Activated naive CD8-positive, alpha-beta T cell (primary cell): ENCODE data around the gene ALAD.
"Not testable (repeated sequence)": the region's sequence is repeated elsewhere in the genome, so short reads cannot be mapped to it uniquely, and the experiment has no call there.

ENCODE experiments used
- H3K27ac Mint-ChIP-seq: one replicate; pipeline ENCODE4 v1.8.0; 2021; ENCODE audit warnings: mixed read lengths
- H3K27me3 Mint-ChIP-seq: one replicate; pipeline ENCODE4 v1.8.0; 2021; ENCODE audit warnings: mixed read lengths
- H3K36me3 Mint-ChIP-seq: one replicate; pipeline ENCODE4 v1.8.0; 2021; ENCODE audit warnings: mixed read lengths
- H3K4me1 Mint-ChIP-seq: one replicate; pipeline ENCODE4 v1.8.0; 2021; ENCODE audit warnings: low read depth, mixed read lengths
- H3K4me3 Mint-ChIP-seq: one replicate; pipeline ENCODE4 v1.8.0; 2021; ENCODE audit warnings: mild to moderate bottlenecking, mixed read lengths
- H3K9me3 Mint-ChIP-seq: one replicate; pipeline ENCODE4 v1.8.0; 2021; ENCODE audit warnings: low read depth, mixed read lengths

Gene ALAD

DNA sequence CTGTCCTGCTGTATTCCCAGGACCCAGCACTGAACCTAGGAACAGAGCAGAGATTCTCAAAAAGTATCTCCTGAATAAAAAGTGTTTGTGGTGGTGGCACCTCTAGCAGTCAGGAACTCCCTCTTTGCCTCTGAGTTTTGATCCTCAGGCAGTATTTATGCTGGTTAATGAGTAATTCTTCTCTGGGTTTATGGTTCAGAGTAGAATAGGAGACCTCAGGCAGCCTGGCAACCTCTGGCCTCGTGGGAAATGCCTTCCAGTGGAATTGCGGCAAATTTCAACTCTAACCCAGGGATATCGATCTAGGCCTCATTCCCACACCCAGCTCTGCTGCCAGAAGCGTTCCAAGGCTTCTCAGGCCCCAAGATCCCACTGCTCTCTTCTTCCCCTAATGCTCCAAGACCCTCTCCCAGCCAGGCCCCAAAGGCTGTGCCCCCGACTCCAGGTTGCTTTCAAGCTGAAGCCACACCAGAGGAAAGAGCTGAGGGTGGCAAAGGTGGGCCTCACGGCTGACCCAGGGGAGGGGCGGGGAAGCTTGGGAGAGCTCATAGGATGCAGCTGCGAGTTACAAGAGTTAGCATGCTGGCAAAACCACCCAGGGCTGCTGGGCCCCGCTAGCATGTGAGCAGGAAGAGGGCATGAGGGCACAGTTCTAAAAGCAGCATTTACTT, 13.4 kb downstream of the ALAD start:
- Mint-ChIP-seq H3K4me1 (no peaks in the 10 kb centered on the region), H3K27ac (peak overlapping the region; percentile 13), H3K27me3 (no peaks in the 10 kb centered on the region), H3K36me3 (peaks cover 8% of the 10 kb centered on the region), H3K4me3 (no peak overlapping the region), H3K9me3 (no peaks in the 10 kb centered on the region)

DNA sequence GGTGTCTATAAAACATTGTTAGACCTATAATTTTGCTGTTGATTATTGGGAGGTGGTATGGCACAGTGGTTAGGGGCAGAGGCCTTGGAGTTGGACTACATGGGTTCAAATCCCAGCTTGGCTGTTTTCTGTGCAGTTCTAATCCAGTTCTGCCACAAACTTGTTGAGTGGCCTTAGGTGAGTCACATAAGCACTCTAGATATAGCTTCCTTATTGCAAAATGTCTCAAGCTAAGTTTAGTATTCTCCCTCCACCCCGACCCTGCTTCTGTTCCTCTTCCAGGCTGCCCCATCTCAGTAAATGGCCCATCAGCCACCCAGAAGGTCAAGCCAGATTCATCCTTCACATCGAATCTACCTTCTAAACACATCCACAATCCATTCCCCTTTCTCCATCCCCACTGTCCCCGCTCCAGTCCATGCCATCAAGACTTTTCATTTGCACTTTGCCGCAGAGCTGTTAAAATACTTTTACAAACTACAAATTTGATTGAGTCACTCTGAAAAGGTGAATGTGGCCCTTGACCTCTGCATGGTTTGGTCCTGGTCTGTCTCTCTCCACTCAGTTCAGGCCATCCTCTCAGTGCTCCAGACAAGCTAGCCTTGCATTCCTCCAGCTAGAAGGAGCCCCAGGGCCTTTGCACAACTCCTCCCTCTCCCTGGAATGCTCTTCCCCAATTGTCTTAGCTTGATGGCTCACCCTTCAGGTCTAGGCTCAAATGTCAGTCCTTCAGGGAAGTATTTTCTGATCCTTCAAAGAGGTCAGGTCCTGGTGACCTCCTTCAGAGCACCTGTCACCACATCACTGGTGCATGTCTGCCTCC, 14.3 kb downstream of the ALAD start:
- no peaks in the 10 kb centered on the region for H3K9me3 Mint-ChIP-seq
- H3K4me3 Mint-ChIP-seq: no peak overlapping the region
- H3K36me3 Mint-ChIP-seq: peaks cover 8% of the 10 kb centered on the region
- H3K27me3 Mint-ChIP-seq: no peaks in the 10 kb centered on the region
- H3K27ac Mint-ChIP-seq: no peak overlapping the region
- no peaks in the 10 kb centered on the region for H3K4me1 Mint-ChIP-seq

DNA sequence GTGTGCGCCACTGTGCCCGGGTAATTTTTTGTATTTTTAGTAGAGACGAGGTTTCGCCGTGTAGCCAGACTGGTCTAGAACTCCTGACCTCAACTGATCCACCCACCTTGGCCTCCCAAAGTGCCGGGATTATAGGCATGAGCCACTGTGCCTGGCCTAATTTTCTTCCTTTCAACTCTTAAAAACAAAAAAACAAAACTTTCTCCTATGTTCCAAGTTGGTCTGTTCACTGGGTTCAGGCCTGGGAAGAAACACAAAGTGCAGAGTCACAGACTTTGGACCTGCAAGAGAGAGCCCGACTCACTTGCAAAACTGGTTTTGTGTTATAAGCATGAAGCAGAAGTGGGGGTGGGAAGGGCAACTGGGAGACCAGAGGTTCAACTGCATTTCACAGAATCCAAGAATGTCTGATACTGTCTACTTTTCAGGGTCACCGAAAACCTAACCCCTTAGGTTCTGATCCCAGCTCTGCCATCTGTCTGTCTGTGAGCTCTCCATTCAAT, 19.1 kb downstream of the ALAD start:
- H3K36me3 Mint-ChIP-seq: peaks cover 4% of the 10 kb centered on the region
- H3K4me1 Mint-ChIP-seq: no peaks in the 10 kb centered on the region
- H3K27ac Mint-ChIP-seq: no peak overlapping the region
- no peak overlapping the region for H3K4me3 Mint-ChIP-seq
- no peaks in the 10 kb centered on the region for H3K27me3 Mint-ChIP-seq
- no peaks in the 10 kb centered on the region for H3K9me3 Mint-ChIP-seq

DNA sequence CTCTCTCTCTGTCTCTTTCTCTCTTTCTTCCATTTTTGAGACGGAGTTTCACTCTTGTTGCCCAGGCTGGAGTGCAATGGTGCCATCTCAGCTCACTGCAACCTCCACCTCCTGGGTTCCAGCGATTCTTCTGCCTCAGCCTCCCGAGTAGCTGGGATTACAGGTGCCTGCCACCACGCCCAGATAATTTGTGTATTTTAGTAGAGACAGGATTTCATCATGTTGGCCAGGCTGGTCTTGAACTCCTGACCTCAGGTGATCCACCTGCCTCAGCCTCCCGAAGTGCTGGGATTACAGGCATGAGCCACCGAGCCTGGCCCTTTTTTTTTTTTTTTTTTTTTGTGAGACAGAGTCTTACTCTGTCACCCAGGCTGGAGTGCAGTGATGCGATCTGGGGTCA, 19.6 kb downstream of the ALAD start:
- not testable (repeated sequence) for H3K4me3 Mint-ChIP-seq, H3K27me3 Mint-ChIP-seq, H3K36me3 Mint-ChIP-seq, H3K4me1 Mint-ChIP-seq, H3K9me3 Mint-ChIP-seq, H3K27ac Mint-ChIP-seq

DNA sequence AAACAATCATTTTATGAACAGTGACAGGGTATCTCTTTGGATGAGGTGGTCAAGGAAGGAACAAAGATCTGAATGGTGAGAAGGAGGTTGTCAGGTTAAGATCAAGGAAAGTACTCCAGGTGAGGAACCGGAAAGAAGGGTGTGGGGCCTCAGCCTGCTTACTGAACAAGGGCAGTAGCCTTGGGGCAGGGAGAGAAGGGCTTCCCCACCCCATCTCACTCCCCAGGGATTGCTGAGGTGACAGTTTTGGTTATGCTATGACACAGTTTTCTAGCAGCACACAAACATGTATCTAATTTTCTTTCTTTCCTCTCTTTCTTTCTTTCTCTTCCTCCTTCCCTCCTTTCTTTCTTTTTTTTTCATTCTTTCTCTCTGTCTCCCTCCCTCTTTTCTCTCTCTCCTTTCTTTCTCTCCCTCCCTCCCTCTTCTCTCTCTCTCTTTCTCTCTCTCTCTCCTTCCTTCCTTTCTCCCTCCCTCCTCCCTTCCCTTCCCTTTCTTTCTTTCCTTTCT, 20.2 kb downstream of the ALAD start:
- Mint-ChIP-seq H3K27ac (no peak overlapping the region), H3K4me3 (no peak overlapping the region), H3K27me3 (no peaks in the 10 kb centered on the region), H3K9me3 (no peaks in the 10 kb centered on the region), H3K36me3 (peaks cover 2% of the 10 kb centered on the region), H3K4me1 (no peaks in the 10 kb centered on the region)

DNA sequence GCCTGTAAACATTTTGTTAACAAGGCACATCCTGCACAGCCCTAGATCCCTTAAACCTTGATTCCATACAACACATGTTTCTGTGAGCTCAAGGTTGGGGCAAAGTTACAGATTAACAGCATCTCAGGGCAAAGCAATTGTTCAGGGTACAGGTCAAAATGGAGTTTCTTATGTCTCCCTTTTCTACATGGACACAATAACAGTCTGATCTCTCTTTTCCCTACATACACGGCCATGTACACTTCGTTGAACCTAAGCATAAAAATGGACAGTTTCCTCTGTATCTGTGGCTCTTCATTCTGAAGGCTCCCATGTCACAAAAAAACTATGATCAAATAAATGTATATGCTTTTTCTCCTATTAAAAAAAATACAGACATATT, 21.3 kb downstream of the ALAD start:
- H3K4me1 Mint-ChIP-seq: peaks cover 10% of the 10 kb centered on the region
- H3K36me3 Mint-ChIP-seq, H3K4me3 Mint-ChIP-seq, H3K9me3 Mint-ChIP-seq, H3K27ac Mint-ChIP-seq, H3K27me3 Mint-ChIP-seq: not testable (repeated sequence)

DNA sequence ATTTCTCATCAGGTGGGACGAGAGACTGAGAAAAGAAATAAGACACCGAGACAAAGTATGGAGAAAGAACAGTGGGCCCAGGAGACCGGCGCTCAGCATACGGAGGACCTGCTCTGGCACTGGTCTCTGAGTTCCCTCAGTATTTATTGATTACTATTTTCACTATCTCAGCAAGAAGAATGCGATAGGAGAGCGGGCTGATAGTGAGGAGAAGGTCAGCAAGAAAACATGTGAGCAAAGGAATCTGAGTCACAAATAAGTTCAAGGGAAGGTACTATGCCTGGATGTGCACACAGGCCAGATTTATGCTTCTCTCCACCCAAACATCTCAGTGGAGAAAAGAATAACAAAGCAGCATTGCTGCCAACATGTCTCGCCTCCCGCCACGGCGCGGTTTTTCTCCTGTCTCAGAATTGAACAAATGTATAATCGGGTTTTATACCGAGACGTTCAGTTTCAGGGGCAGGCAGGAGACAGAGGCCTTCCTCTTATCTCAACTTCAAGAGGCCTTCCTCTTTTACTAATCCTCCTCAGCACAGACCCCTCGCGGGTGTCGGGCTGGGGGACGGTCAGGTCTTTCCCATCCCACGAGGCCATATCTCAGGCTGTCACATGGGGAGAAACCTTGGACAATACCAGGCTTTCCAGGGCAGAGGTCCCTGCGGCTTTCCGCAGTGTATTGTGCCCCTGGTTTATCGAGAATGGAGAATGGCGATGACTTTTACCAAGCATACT, 21.8 kb downstream of the ALAD start:
- not testable (repeated sequence) for H3K27ac Mint-ChIP-seq, H3K36me3 Mint-ChIP-seq, H3K4me3 Mint-ChIP-seq, H3K27me3 Mint-ChIP-seq, H3K9me3 Mint-ChIP-seq
- peaks cover 14% of the 10 kb centered on the region for H3K4me1 Mint-ChIP-seq

DNA sequence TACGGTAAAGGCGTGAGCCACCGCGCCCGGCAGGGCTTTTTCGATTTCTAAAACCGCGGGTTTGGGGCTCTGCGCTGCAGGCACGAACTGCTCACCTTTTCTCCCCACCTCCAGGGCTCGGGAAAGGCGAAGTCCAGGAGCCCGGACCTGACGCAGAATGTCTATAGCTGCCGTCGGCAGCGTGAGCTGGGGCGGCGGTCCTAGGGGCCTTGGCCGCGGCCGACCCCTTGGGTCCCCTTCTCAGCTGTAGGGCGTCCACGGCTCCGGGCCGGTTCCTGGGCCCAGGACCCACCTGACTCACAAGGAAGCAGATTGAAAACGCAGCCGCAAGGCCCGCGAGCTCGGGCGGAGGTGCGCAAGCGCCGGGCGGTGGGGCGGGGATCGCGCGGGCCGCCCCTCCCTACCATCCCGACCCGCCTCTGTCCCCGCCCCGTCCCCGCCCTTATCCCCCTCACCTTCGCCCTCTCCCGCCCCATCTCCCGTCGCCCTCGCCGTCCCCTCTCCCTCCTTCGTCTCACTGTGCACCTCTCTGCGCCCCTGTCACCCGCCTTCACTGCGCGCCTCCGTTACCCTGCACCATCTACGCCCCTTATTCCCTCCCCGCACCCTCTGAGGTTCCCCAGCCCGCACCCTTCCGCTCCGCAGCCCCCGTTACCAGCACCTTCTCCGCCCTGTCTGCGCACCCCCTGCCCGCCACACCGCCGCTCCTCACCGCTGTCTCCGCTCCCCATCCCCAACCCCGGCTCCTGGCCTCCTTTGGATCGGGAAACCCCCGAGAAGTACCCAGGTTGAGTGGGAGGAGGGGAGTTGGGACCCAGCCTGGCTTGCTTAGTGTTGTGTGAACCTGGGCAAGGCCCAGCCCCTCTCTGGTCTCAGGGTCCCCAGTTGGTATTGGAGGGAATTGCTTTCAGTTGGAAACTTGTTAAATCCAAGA, 24.2 kb downstream of the ALAD start, which contains the start of gene HDHD3:
Gene HDHD3 (minus strand): TSS at position 353 of the 934 bp plus-strand sequence. CDS start 2,632 bp downstream, outside the sequence.
- H3K4me3 Mint-ChIP-seq: peak within 1 kb of the TSS; percentile 89
- H3K27ac Mint-ChIP-seq: peak within 1 kb of the TSS; percentile 86
- H3K9me3 Mint-ChIP-seq: no peaks in the 10 kb centered on the region
- peaks cover 3% of the 10 kb centered on the region for H3K36me3 Mint-ChIP-seq
- no peaks in the 10 kb centered on the region for H3K27me3 Mint-ChIP-seq
- H3K4me1 Mint-ChIP-seq: peaks cover 14% of the 10 kb centered on the region

DNA sequence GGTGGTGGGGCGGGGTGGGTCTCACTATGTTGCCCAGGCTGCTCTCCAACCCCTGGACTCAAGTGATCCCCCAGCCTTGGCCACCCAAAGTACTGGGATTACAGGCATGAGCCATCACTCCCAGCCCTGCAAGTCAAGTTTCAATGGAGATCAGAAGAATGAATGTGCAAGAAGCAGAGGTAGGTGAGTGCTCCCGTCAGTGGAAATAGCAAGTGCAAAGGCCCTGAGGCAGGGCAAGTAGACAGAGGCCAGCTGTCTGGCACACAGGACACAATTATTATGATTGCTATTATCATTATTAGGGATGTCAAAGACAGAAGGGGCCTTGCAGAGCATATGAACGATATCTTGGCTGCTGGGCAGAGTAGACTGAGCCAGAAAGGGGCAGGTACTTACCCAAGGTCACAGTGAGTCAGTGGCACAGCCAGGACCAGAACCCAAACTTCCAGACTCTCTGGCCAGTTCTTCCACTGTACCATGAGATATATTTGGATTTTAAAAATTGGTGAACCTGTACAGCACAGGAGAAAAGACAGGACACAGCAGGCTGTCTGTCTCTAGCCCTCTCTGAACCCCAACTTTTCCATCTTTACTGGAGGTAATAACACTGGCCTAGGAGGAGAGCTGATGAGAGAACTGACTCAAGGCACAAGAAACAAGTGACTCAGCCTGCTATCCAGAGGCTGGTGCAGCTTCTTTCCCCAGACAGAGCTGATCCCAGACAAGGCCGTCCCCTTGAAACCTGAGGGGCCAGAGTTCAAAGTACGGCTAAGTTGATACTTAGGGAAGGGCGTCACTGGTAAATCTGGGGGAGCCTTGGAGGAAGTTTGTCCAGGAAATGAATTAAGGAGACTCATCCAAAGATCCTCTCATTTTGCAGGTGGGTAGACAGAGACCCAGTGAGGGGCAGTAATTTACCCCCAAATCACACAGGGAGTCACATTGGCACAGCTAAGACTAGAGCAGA, 25.7 kb downstream of the ALAD start:
- Mint-ChIP-seq H3K4me3 (peak overlapping the region; percentile 89), H3K27me3 (no peaks in the 10 kb centered on the region), H3K4me1 (peaks cover 14% of the 10 kb centered on the region), H3K9me3 (no peaks in the 10 kb centered on the region), H3K27ac (peak overlapping the region; percentile 86), H3K36me3 (peaks cover 3% of the 10 kb centered on the region)

DNA sequence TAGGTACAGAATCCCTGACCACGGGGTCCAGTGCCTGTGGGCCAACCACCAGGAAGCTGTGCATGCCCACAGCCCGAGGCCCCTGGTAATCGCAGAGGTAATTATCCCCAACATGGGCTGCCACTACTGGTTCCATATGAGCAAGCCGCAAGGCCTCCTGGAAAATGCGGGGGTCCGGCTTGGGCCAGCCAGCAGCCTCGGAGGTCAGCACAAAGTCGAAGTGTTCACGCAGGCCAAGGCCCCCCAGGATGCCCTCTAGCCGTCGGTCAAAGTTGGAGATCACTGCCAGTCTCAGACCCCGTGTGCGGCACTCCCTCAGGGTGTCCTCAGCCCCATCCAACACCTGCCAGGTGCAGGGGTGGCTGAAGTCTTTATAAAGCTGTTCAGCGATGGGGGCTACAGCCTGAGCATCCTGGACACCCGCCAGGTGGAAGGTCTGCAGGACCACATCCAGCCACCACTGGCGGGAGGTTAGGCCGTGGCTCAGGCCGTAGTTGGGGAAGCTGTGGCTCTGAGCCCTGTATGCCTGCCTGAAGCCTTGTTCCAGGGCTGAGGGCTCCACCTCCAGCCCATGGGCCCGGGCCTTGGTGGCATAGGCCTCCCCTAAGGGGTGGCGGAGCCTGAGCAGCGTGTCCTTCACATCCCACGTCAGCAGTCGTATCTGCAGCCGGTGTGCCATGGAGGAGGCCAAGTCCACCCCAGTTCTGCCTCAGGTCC, 27.2 kb downstream of the ALAD start:
- Mint-ChIP-seq H3K9me3 (no peaks in the 10 kb centered on the region), H3K4me3 (no peak overlapping the region), H3K36me3 (peaks cover 3% of the 10 kb centered on the region), H3K27ac (no peak overlapping the region), H3K27me3 (no peaks in the 10 kb centered on the region), H3K4me1 (peaks cover 14% of the 10 kb centered on the region)

DNA sequence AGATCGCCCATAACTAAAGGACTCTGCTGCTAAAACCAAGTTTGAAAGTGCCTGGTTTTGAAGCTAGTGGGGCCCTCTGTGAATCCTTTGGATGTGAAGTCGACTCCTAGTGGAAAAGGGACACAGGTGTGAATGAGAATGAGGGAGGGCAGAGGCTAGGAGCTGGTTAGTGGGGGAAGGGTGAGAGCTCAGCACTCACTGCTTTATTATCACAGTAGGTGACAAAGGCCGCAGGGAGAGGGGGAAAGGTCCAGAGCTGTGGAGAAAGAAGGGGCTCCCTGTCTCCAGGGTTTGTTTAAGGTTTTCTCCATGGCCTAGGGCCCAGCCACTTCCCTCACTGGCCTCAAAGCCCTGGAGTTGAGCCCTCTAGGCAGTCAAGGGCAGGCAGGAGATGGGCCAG, 27.8 kb downstream of the ALAD start:
- Mint-ChIP-seq H3K4me1 (peaks cover 14% of the 10 kb centered on the region), H3K9me3 (no peaks in the 10 kb centered on the region), H3K4me3 (no peak overlapping the region), H3K27me3 (no peaks in the 10 kb centered on the region), H3K27ac (peak overlapping the region; percentile 41), H3K36me3 (peaks cover 3% of the 10 kb centered on the region)

DNA sequence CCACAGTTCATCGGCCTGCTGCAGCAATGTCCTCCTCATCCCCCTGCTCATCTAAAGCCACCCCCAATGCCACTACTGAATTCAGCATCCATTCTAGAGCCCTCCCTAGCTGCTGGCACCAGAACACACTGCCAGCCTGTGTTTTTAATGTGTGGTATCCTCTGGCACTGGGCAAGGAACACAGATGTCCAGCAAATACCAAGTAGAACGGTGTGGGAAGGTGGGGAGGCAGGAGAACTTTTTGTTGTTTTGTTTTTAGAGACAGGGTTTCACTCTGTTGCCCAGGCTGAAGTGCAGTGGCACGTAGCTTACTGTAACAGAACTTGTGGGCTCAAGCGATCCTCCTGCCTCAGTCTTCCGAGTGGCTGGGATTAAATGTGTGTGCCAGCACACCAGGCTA, 29.0 kb downstream of the ALAD start:
- Mint-ChIP-seq H3K9me3 (no peaks in the 10 kb centered on the region), H3K27ac (no peak overlapping the region)

More for the DNA sequence above, 29.0 kb downstream of the ALAD start:
- Mint-ChIP-seq H3K27me3 (no peaks in the 10 kb centered on the region), H3K4me3 (no peak overlapping the region), H3K4me1 (peaks cover 14% of the 10 kb centered on the region), H3K36me3 (peaks cover 3% of the 10 kb centered on the region)
